IMR-90 (cell line): Measurements from ENCODE around the gene MAPKAP1. TPM values are rescaled to one million over a fixed set of nuclear protein-coding genes. Genes with fewer than 3 reads are reported as not detected.

Source experiments
- ATAC-seq: fragments of 200-7000 bp; cut with Tn5 transposase; 2 replicates; pipeline ENCODE4 v1.9.1; 2020; ENCODE audit warnings: low read depth, mild to moderate bottlenecking, moderate library complexity
- BruUV-seq: library from RNA; stranded (reverse); fragments of 400-500 nt; replicated peaks from 2 replicates; lab custom pipeline; 2021; lab: Mats Ljungman, UMichigan
- CTCF ChIA-PET: fragments of 300-600 bp; formaldehyde crosslinking; extraction: SDS; loops from one replicate; lab custom pipeline; 2021; ENCODE audit warnings: antibody characterized with exemption; lab: Yijun Ruan, JAX
- POLR2A ChIA-PET: fragments of 300-600 bp; sonication (Branson Sonifier 250); formaldehyde crosslinking; loops from one replicate; lab custom pipeline; 2022; ENCODE audit warnings: antibody characterized with exemption; ENCODE audit not compliant: unreplicated experiment; lab: Charles Lee
- DNase-seq: peaks from one replicate; pipeline ENCODE4 v3.0.0; 2013
- H2AFZ ChIP-seq: replicated peaks from 2 replicates; pipeline ENCODE3; 2013; ENCODE audit warnings: low read length, mild to moderate bottlenecking; ENCODE audit not compliant: poor library complexity
- H2AK5ac ChIP-seq: 2 replicates; pipeline ENCODE4 v1.6.1; 2013; ENCODE audit warnings: low read depth, low read length, inconsistent platforms
- H2AK9ac ChIP-seq: replicated peaks from 2 replicates; pipeline ENCODE3; 2013; ENCODE audit warnings: mild to moderate bottlenecking, low read depth, low read length, moderate library complexity; ENCODE audit not compliant: poor library complexity
- H2BK120ac ChIP-seq: 2 replicates; pipeline ENCODE4 v1.6.1; 2013; ENCODE audit warnings: low read depth, low read length, inconsistent platforms
- H2BK15ac ChIP-seq: 3 replicates; pipeline ENCODE4 v1.6.1; 2013; ENCODE audit warnings: low read depth, low read length, inconsistent platforms
- H2BK20ac ChIP-seq: 2 replicates; pipeline ENCODE4 v1.6.1; 2013; ENCODE audit warnings: low read depth, mild to moderate bottlenecking, inconsistent platforms, low read length, moderate library complexity
- H2BK5ac ChIP-seq: 2 replicates; pipeline ENCODE4 v1.6.1; 2013; ENCODE audit warnings: mild to moderate bottlenecking, low read depth, low read length, inconsistent platforms; ENCODE audit not compliant: poor library complexity, severe bottlenecking
- H3K14ac ChIP-seq: replicated peaks from 2 replicates; pipeline ENCODE4 v1.6.1; 2013; ENCODE audit warnings: low read depth, low read length, inconsistent platforms
- H3K18ac ChIP-seq: 2 replicates; pipeline ENCODE4 v1.6.1; 2013; ENCODE audit warnings: low read depth, low read length, control low read depth
- H3K23ac ChIP-seq: 2 replicates; pipeline ENCODE4 v1.6.1; 2013; ENCODE audit warnings: low read depth, low read length, inconsistent platforms
- H3K27ac ChIP-seq: 2 replicates; pipeline ENCODE4 v1.5.1; 2013; ENCODE audit warnings: mild to moderate bottlenecking, control low read depth, low read length; ENCODE audit not compliant: insufficient read depth
- H3K27me3 ChIP-seq: 2 replicates; pipeline ENCODE4 v1.6.1; 2013; ENCODE audit warnings: low read length; ENCODE audit not compliant: control insufficient read depth, insufficient read depth
- H3K36me3 ChIP-seq: 2 replicates; pipeline ENCODE4 v1.6.1; 2013; ENCODE audit warnings: low read length, mixed read lengths; ENCODE audit not compliant: control insufficient read depth, insufficient read depth
- H3K4ac ChIP-seq: 2 replicates; pipeline ENCODE4 v1.6.1; 2013; ENCODE audit warnings: low read depth, low read length, inconsistent platforms
- H3K4me1 ChIP-seq: 2 replicates; pipeline ENCODE4 v1.6.1; 2013; ENCODE audit warnings: low read length, mixed read lengths; ENCODE audit not compliant: control insufficient read depth, insufficient read depth
- H3K4me2 ChIP-seq: 2 replicates; pipeline ENCODE4 v1.6.1; 2013; ENCODE audit warnings: low read depth, mild to moderate bottlenecking, control low read depth, low read length, moderate library complexity
- H3K4me3 ChIP-seq: 2 replicates; pipeline ENCODE4 v1.5.1; 2013; ENCODE audit warnings: low read depth, mild to moderate bottlenecking, control low read depth, low read length, moderate library complexity; ENCODE audit not compliant: insufficient read depth
- H3K56ac ChIP-seq: 2 replicates; pipeline ENCODE4 v1.6.1; 2013; ENCODE audit warnings: low read length, inconsistent platforms; ENCODE audit not compliant: insufficient read depth; ENCODE audit errors: extremely low read depth
- H3K79me1 ChIP-seq, 2 experiments: 2 replicates each; pipeline ENCODE4 v1.6.1; 2013; ENCODE audit warnings: low read length in 2 of 2, inconsistent platforms in 1 of 2, low read depth in 1 of 2
- H3K9ac ChIP-seq: 2 replicates; pipeline ENCODE4 v1.6.1; 2013; ENCODE audit warnings: low read depth, low read length, control low read depth
- H3K9me1 ChIP-seq: 2 replicates; pipeline ENCODE4 v1.6.1; 2013; ENCODE audit warnings: low read length, inconsistent platforms; ENCODE audit not compliant: insufficient read depth
- H3K9me3 ChIP-seq: 2 replicates; pipeline ENCODE4 v1.6.1; 2013; ENCODE audit warnings: low read length; ENCODE audit not compliant: control insufficient read depth, insufficient read depth
- H4K20me1 ChIP-seq: 2 replicates; pipeline ENCODE4 v1.6.1; 2013; ENCODE audit warnings: low read length, inconsistent platforms; ENCODE audit not compliant: insufficient read depth
- H4K5ac ChIP-seq: 2 replicates; pipeline ENCODE4 v1.6.1; 2013; ENCODE audit warnings: mild to moderate bottlenecking, low read depth, low read length, control low read depth
- H4K8ac ChIP-seq, 2 experiments: 2 replicates each; pipeline ENCODE4 v1.6.1; 2013; ENCODE audit warnings: low read depth in 2 of 2, low read length in 2 of 2, control low read depth in 1 of 2, inconsistent platforms in 1 of 2
- H4K91ac ChIP-seq: 2 replicates; pipeline ENCODE4 v1.6.1; 2013; ENCODE audit warnings: low read depth, low read length, inconsistent platforms; ENCODE audit not compliant: insufficient read depth
- CEBPB ChIP-seq: IDR thresholded peaks from 2 replicates; pipeline ENCODE4 v1.6.1; 2012; ENCODE audit warnings: low read depth, low read length, improper control_type of control experiment
- CHD1 ChIP-seq: IDR thresholded peaks from 2 replicates; pipeline ENCODE4 v1.6.1; 2012; ENCODE audit warnings: low read depth, low read length, improper control_type of control experiment
- ELK1 ChIP-seq: fragments of 150-350 bp; IDR thresholded peaks from 2 replicates; pipeline ENCODE4 v1.6.1; 2016; ENCODE audit warnings: low read depth, mild to moderate bottlenecking, low read length, moderate library complexity, borderline replicate concordance
- FOS ChIP-seq: fragments of 150-350 bp; IDR thresholded peaks from 2 replicates; pipeline ENCODE4 v1.6.1; 2016; ENCODE audit warnings: low read depth, low read length
- MAFK ChIP-seq: IDR thresholded peaks from 2 replicates; pipeline ENCODE4 v1.6.1; 2012; ENCODE audit warnings: low read depth, low read length, improper control_type of control experiment
- MAZ ChIP-seq: IDR thresholded peaks from 2 replicates; pipeline ENCODE4 v1.6.1; 2012; ENCODE audit warnings: low read depth, mild to moderate bottlenecking, low read length, improper control_type of control experiment, moderate library complexity, borderline replicate concordance
- MXI1 ChIP-seq: IDR thresholded peaks from 2 replicates; pipeline ENCODE4 v1.6.1; 2012; ENCODE audit warnings: low read depth, mild to moderate bottlenecking, low read length, moderate library complexity, borderline replicate concordance
- NFE2L2 ChIP-seq: fragments of 150-350 bp; IDR thresholded peaks from 2 replicates; pipeline ENCODE4 v1.6.1; 2016; ENCODE audit warnings: low read depth, mild to moderate bottlenecking, low read length
- POLR2A ChIP-seq: IDR thresholded peaks from 2 replicates; pipeline ENCODE4 v1.6.1; 2012; ENCODE audit warnings: mild to moderate bottlenecking, low read depth, low read length
- RCOR1 ChIP-seq: IDR thresholded peaks from 2 replicates; pipeline ENCODE4 v1.6.1; 2012; ENCODE audit warnings: mild to moderate bottlenecking, low read length, improper control_type of control experiment; ENCODE audit not compliant: insufficient replicate concordance
- RFX5 ChIP-seq: IDR thresholded peaks from 2 replicates; pipeline ENCODE4 v1.8.0; 2012; ENCODE audit warnings: low read depth, mild to moderate bottlenecking, low read length, moderate library complexity
- WGBS, 2 experiments: methylation state at CpG; one replicate each; pipeline versions ENCODE4 v1.1.5 to v1.1.7; 2013; ENCODE audit warnings: missing lambda C conversion rate in 2 of 2; ENCODE audit not compliant: insufficient read length in 1 of 2; ENCODE audit errors: extremely low coverage in 2 of 2; 5-methylcytosine and 5-hydroxymethylcytosine counted together
- dilution Hi-C: fragments of 300-500 bp; cut with HindIII; formaldehyde crosslinking; loops from one replicate; pipeline ENCODE4 v1.14.3; 2018; ENCODE audit warnings: low sequenced_read_pairs; ENCODE audit not compliant: unreplicated experiment
- in situ Hi-C: fragments of 300-500 bp; cut with MboI; formaldehyde crosslinking; loops from 3 replicates; pipeline ENCODE4 v1.14.3; 2019; ENCODE audit warnings: low sequenced_read_pairs, inconsistent platforms, mixed read lengths
- intact Hi-C: fragments of 100-400 bp; cut with micrococcal nuclease; formaldehyde crosslinking; loops from 2 replicates; pipeline ENCODE4 v1.10.0; 2022
- polyA plus RNA-seq, 3 experiments: library from polyadenylated mRNA; depleted of rRNA; stranded (reverse); fragments of >200 nt; gene quantifications; 2 replicates each; pipeline ENCODE4 v1.2.3, GENCODE V29; 2012; ENCODE audit warnings: low replicate concordance in 1 of 3
- total RNA-seq: library from RNA; depleted of rRNA; stranded (reverse); fragments of >200 nt; gene quantifications from 2 replicates; pipeline ENCODE4 v1.2.3, GENCODE V29; 2012
- TF ChIP-seq, protein P1 (sequence below): conservative IDR thresholded peaks from 2 replicates; pipeline ENCODE4 v1.5.1; 2012; ENCODE audit warnings: mild to moderate bottlenecking, low read depth, low read length, improper control_type of control experiment
- TF ChIP-seq, protein P2 (sequence below): fragments of 150-350 bp; IDR thresholded peaks from 2 replicates; pipeline ENCODE4 v1.6.1; 2017; ENCODE audit warnings: mild to moderate bottlenecking, antibody characterized with exemption, low read length, low read depth

MAPKAP1 gene
- total and polyA plus RNA-seq, 2 of the 4 experiments (the other 2 are of a cell fraction) = 87.2 to 158 TPM

GRCh38 chr9:125568621-125569020, 138.4 kb downstream of the MAPKAP1 start:
- POLR2A ChIA-PET = no interaction called here
- Histone ChIP-seq H3K14ac (no peak overlapping the region), H3K36me3 (no peaks in the 10 kb centered on the region), H2BK20ac (no peak overlapping the region), H3K27me3 (no peaks in the 10 kb centered on the region), H2BK120ac (no peak overlapping the region), H3K4me3 (no peak overlapping the region), H2AK5ac (no peak overlapping the region), H2BK5ac (no peak overlapping the region), H4K8ac (no peak overlapping the region), H4K5ac (no peak overlapping the region), H3K9me3 (no peaks in the 10 kb centered on the region; the same call in 1 of the 2 replicates), H3K4me2 (no peak overlapping the region), H2BK15ac (no peak overlapping the region), H3K4ac (no peak overlapping the region), H2AFZ (no peak overlapping the region), H3K27ac (no peak overlapping the region), H3K79me1 (peaks cover 29 to 35% of the 10 kb centered on the region in 2 experiments), H3K18ac (no peak overlapping the region), H4K91ac (no peak overlapping the region), H2AK9ac (no peak overlapping the region), H3K23ac (no peak overlapping the region), H3K4me1 (peaks cover 3% of the 10 kb centered on the region; the same call in 1 of the 2 replicates), H3K9ac (no peak overlapping the region), H3K56ac (no peak overlapping the region), H3K9me1 (no peaks in the 10 kb centered on the region), H4K20me1 (no peaks in the 10 kb centered on the region)
- DNase-seq = peak; percentile 39
- no peak for ATAC-seq
- in situ Hi-C loops (loop anchor here (25.0 kb wide), 1 partner anchor 669 kb away; no protein-coding TSS in a partner anchor), dilution Hi-C loops (no loop called here), intact Hi-C loops (no loop called here)
- WGBS, 2 experiments = 60% methylated on average over 1 of the region's 4 CpGs; no CpG with 5 or more reads in 1 of the 2 experiments
- BruUV-seq = no TSS peak
- CTCF ChIA-PET = interaction anchor here (0.6 to 1.7 kb wide), 2 partner anchors 10 to 171 kb away, joined by 4 read pairs; no protein-coding TSS in a partner anchor
- TF ChIP-seq NFE2L2 (no peak), RCOR1 (no peak), CHD1 (no peak), MAFK (no peak), MXI1 (no peak), CEBPB (no peak), FOS (no peak), MAZ (no peak), ELK1 (no peak), POLR2A (no peak), RFX5 (no peak)
- TF ChIP-seq, protein P1, sequence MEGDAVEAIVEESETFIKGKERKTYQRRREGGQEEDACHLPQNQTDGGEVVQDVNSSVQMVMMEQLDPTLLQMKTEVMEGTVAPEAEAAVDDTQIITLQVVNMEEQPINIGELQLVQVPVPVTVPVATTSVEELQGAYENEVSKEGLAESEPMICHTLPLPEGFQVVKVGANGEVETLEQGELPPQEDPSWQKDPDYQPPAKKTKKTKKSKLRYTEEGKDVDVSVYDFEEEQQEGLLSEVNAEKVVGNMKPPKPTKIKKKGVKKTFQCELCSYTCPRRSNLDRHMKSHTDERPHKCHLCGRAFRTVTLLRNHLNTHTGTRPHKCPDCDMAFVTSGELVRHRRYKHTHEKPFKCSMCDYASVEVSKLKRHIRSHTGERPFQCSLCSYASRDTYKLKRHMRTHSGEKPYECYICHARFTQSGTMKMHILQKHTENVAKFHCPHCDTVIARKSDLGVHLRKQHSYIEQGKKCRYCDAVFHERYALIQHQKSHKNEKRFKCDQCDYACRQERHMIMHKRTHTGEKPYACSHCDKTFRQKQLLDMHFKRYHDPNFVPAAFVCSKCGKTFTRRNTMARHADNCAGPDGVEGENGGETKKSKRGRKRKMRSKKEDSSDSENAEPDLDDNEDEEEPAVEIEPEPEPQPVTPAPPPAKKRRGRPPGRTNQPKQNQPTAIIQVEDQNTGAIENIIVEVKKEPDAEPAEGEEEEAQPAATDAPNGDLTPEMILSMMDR = no peak
- TF ChIP-seq, protein P2, sequence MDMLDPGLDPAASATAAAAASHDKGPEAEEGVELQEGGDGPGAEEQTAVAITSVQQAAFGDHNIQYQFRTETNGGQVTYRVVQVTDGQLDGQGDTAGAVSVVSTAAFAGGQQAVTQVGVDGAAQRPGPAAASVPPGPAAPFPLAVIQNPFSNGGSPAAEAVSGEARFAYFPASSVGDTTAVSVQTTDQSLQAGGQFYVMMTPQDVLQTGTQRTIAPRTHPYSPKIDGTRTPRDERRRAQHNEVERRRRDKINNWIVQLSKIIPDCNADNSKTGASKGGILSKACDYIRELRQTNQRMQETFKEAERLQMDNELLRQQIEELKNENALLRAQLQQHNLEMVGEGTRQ = no peak
